Naive thymus-derived CD8-positive, alpha-beta T cell (primary cell): ENCODE data around the gene PTGES2. TPM values are rescaled to one million over a fixed set of nuclear protein-coding genes. Genes with fewer than 3 reads are reported as not detected.
"Not testable (repeated sequence)": the region's sequence is repeated elsewhere in the genome, so short reads cannot be mapped to it uniquely, and the experiment has no call there.

Source experiments
- ATAC-seq, 2 donors: fragments of 150-1000 bp; cut with Tn5 transposase in 1 of 2; sonication (Bioruptor Pico), chemical (Tn5 transposase) in 1 of 2; 1 replicate in 1 of 2; 2 replicates in 1 of 2; pipeline ENCODE4 v1.10.0; 2021; ENCODE audit warnings: mild to moderate bottlenecking in 2 of 2, moderate library complexity in 2 of 2
- POLR2A ChIA-PET: fragments of 350-600 bp; sonication (Branson Sonifier 250); formaldehyde crosslinking; loops from one replicate; lab custom pipeline; 2021; ENCODE audit warnings: antibody characterized with exemption; lab: Charles Lee
- DNase-seq, 10 donors: peaks; one replicate each; pipeline versions ENCODE4 v3.0.0 to v3.0.0-alpha.2; 2020 to 2022
- H3K27ac Mint-ChIP-seq, 10 donors: one replicate each; pipeline ENCODE4 v1.8.0; 2020 to 2022; ENCODE audit warnings: mild to moderate bottlenecking in 10 of 10, mixed read lengths in 10 of 10, moderate library complexity in 4 of 10, inconsistent platforms in 1 of 10
- H3K27me3 Mint-ChIP-seq, 5 donors: one replicate each; pipeline ENCODE4 v1.8.0; 2021 to 2022; ENCODE audit warnings: mixed read lengths in 5 of 5
- H3K36me3 Mint-ChIP-seq, 3 donors: one replicate each; pipeline ENCODE4 v1.8.0; 2020 to 2022; ENCODE audit warnings: mixed read lengths in 3 of 3, mild to moderate bottlenecking in 2 of 3, inconsistent platforms in 1 of 3
- H3K4me1 Mint-ChIP-seq, 4 donors: one replicate each; pipeline ENCODE4 v1.8.0; 2021 to 2022; ENCODE audit warnings: mixed read lengths in 4 of 4
- H3K4me3 Mint-ChIP-seq, 10 donors: one replicate each; pipeline ENCODE4 v1.8.0; 2020 to 2022; ENCODE audit warnings: mild to moderate bottlenecking in 10 of 10, mixed read lengths in 10 of 10, moderate library complexity in 6 of 10, inconsistent platforms in 1 of 10
- H3K9me3 Mint-ChIP-seq, 9 donors: one replicate each; pipeline ENCODE4 v1.8.0; 2020 to 2022; ENCODE audit warnings: mixed read lengths in 9 of 9, mild to moderate bottlenecking in 3 of 9, inconsistent platforms in 1 of 9, moderate library complexity in 1 of 9
- polyA plus RNA-seq, 3 donors: library from polyadenylated mRNA; unstranded; fragments of 300-500 nt; fragmentation: Illumina TruSeq; gene quantifications; one replicate each; pipeline ENCODE4 v1.2.3, GENCODE V29; 2021
- total RNA-seq, 8 experiments: library from RNA in 2 of 8; stranded (reverse) in 2 of 8; gene quantifications; one replicate each; pipeline ENCODE4 v1.2.3 and lab custom pipeline; 2021 to 2026

PTGES2 gene
- total and polyA plus RNA-seq, 5 experiments from 2014 or later: 28.9 to 75.6 (median 49.8) TPM

- POLR2A ChIA-PET: interaction anchor here (1.2 to 1.3 kb wide), 2 partner anchors 14 to 19 kb away, joined by 3 read pairs; no protein-coding TSS in a partner anchor
Observed at GRCh38 chr9:128142596-128142995, 15.1 kb upstream of the PTGES2 start.

GRCh38 chr9:128142061-128142460 lies 14.5 kb upstream of the PTGES2 start:
- Mint-ChIP-seq H3K27me3 (no peaks in the 10 kb centered on the region), H3K4me3 (peak overlapping the region in 5 of 10 donors; percentile 13 to 59 (median 33)), H3K9me3 (no peaks in the 10 kb centered on the region), H3K4me1 (peaks cover 9 to 12% (median 11%) of the 10 kb centered on the region in 4 donors), H3K36me3 (no peaks in the 10 kb centered on the region), H3K27ac (peak overlapping the region in 6 of 10 donors; percentile 6 to 91 (median 76))
- ATAC-seq (peak; percentile 41 to 77), DNase-seq (peak in 1 of 10 donors; percentile 31)
- POLR2A ChIA-PET: interaction anchor here (0.6 to 1.3 kb wide), 2 partner anchors 19 to 20 kb away, joined by 3 read pairs; no protein-coding TSS in a partner anchor

More at GRCh38 chr9:128142596-128142995, 15.1 kb upstream of the PTGES2 start:
- ATAC-seq (no peak), DNase-seq (peak in 1 of 10 donors; percentile 61)
- no peak overlapping the region for H3K4me3 Mint-ChIP-seq
- H3K4me1 Mint-ChIP-seq: peaks cover 9 to 12% (median 11%) of the 10 kb centered on the region in 4 donors
- no peaks in the 10 kb centered on the region for H3K9me3 Mint-ChIP-seq
- no peaks in the 10 kb centered on the region for H3K27me3 Mint-ChIP-seq
- peak overlapping the region in 2 of 10 donors; percentile 38 to 83 for H3K27ac Mint-ChIP-seq
- H3K36me3 Mint-ChIP-seq: no peaks in the 10 kb centered on the region

GRCh38 chr9:128141604-128142003 lies 14.1 kb upstream of the PTGES2 start:
- H3K27ac Mint-ChIP-seq: peak overlapping the region in 3 of 10 donors; percentile 6 to 91 (median 68)
- H3K9me3 Mint-ChIP-seq: no peaks in the 10 kb centered on the region
- H3K27me3 Mint-ChIP-seq: no peaks in the 10 kb centered on the region
- POLR2A ChIA-PET: interaction anchor here (0.6 kb wide), 1 partner anchor 20 kb away, joined by 3 read pairs; no protein-coding TSS in a partner anchor
- peak in 1 of 10 donors; percentile 0 for DNase-seq
- no peaks in the 10 kb centered on the region for H3K36me3 Mint-ChIP-seq
- no peak for ATAC-seq
- H3K4me1 Mint-ChIP-seq: peaks cover 10 to 12% (median 11%) of the 10 kb centered on the region in 4 donors
- peak overlapping the region in 1 of 10 donors; percentile 33 for H3K4me3 Mint-ChIP-seq

GRCh38 chr9:128139621-128140020 lies 12.1 kb upstream of the PTGES2 start:
- no peaks in the 10 kb centered on the region for H3K27me3 Mint-ChIP-seq
- ATAC-seq (no peak), DNase-seq (peak in 1 of 10 donors; percentile 38)
- no peak overlapping the region for H3K27ac Mint-ChIP-seq
- no peak overlapping the region for H3K4me3 Mint-ChIP-seq
- no peaks in the 10 kb centered on the region for H3K9me3 Mint-ChIP-seq
- no peaks in the 10 kb centered on the region for H3K36me3 Mint-ChIP-seq
- H3K4me1 Mint-ChIP-seq: peaks cover 10 to 18% (median 12%) of the 10 kb centered on the region in 4 donors
- POLR2A ChIA-PET: no interaction called here

- no peak overlapping the region for H3K27ac Mint-ChIP-seq
- POLR2A ChIA-PET: no interaction called here
Observed at GRCh38 chr9:128138001-128138400, 10.5 kb upstream of the PTGES2 start.

GRCh38 chr9:128136816-128137793 lies 9.6 kb upstream of the PTGES2 start:
- H3K27me3 Mint-ChIP-seq: peaks cover 0 to 6% (median 0%) of the 10 kb centered on the region in 5 donors
- DNase-seq: peak in 1 of 10 donors; percentile 37
- POLR2A ChIA-PET: interaction anchor here (0.6 kb wide), 1 partner anchor 39 kb away, joined by 4 read pairs; no protein-coding TSS in a partner anchor
- ATAC-seq: no peak
- H3K4me1 Mint-ChIP-seq: peaks cover 3 to 10% (median 7%) of the 10 kb centered on the region in 4 donors
- H3K9me3 Mint-ChIP-seq: no peaks in the 10 kb centered on the region
- H3K4me3 Mint-ChIP-seq: no peak overlapping the region
- H3K27ac Mint-ChIP-seq: peak overlapping the region in 1 of 10 donors; percentile 87
- H3K36me3 Mint-ChIP-seq: no peaks in the 10 kb centered on the region

More at GRCh38 chr9:128138001-128138400, 10.5 kb upstream of the PTGES2 start:
- peaks cover 0 to 5% (median 0%) of the 10 kb centered on the region in 5 donors for H3K27me3 Mint-ChIP-seq
- H3K36me3 Mint-ChIP-seq: no peaks in the 10 kb centered on the region
- no peak for ATAC-seq
- peaks cover 5 to 13% (median 9%) of the 10 kb centered on the region in 4 donors for H3K4me1 Mint-ChIP-seq
- H3K9me3 Mint-ChIP-seq: no peaks in the 10 kb centered on the region
- peak in 1 of 10 donors; percentile 16 for DNase-seq
- H3K4me3 Mint-ChIP-seq: peak overlapping the region in 1 of 10 donors; percentile 30

GRCh38 chr9:128135561-128135960 lies 8.0 kb upstream of the PTGES2 start:
- H3K4me1 Mint-ChIP-seq, ATAC-seq, H3K9me3 Mint-ChIP-seq, H3K36me3 Mint-ChIP-seq, H3K27me3 Mint-ChIP-seq, H3K4me3 Mint-ChIP-seq, POLR2A ChIA-PET: not testable (repeated sequence)
- H3K27ac Mint-ChIP-seq: peak overlapping the region in 1 of 10 donors; percentile 31
- DNase-seq: peak in 1 of 10 donors; percentile 32

- H3K9me3 Mint-ChIP-seq, POLR2A ChIA-PET, ATAC-seq, H3K27ac Mint-ChIP-seq, H3K4me3 Mint-ChIP-seq, H3K36me3 Mint-ChIP-seq, H3K27me3 Mint-ChIP-seq: not testable (repeated sequence)
- H3K4me1 Mint-ChIP-seq: peaks cover 13 to 23% (median 19%) of the 10 kb centered on the region in 4 donors
- DNase-seq: peak in 1 of 10 donors; percentile 1
Observed at GRCh38 chr9:128132139-128132538, 4.6 kb upstream of the PTGES2 start.

GRCh38 chr9:128131346-128131745 lies 3.8 kb upstream of the PTGES2 start:
- peak in 1 of 10 donors; percentile 40 for DNase-seq
- peaks cover 13 to 27% (median 20%) of the 10 kb centered on the region in 4 donors for H3K4me1 Mint-ChIP-seq
- H3K36me3 Mint-ChIP-seq, H3K27ac Mint-ChIP-seq, POLR2A ChIA-PET, H3K4me3 Mint-ChIP-seq, ATAC-seq, H3K9me3 Mint-ChIP-seq, H3K27me3 Mint-ChIP-seq: not testable (repeated sequence)

- DNase-seq: peak in 1 of 10 donors; percentile 43
- POLR2A ChIA-PET, H3K36me3 Mint-ChIP-seq, H3K4me3 Mint-ChIP-seq, H3K9me3 Mint-ChIP-seq, H3K27ac Mint-ChIP-seq, H3K27me3 Mint-ChIP-seq, ATAC-seq: not testable (repeated sequence)
- H3K4me1 Mint-ChIP-seq: peaks cover 15 to 34% (median 25%) of the 10 kb centered on the region in 4 donors
Observed at GRCh38 chr9:128130651-128131050, 3.1 kb upstream of the PTGES2 start.

GRCh38 chr9:128129976-128130590 lies 2.6 kb upstream of the PTGES2 start:
- DNase-seq: peak in 9 of 10 donors; percentile 20 to 51 (median 35)
- H3K27me3 Mint-ChIP-seq, H3K36me3 Mint-ChIP-seq, H3K9me3 Mint-ChIP-seq, ATAC-seq, POLR2A ChIA-PET: not testable (repeated sequence)
- Mint-ChIP-seq H3K4me1 (peaks cover 18 to 39% (median 30%) of the 10 kb centered on the region in 4 donors), H3K27ac (peak overlapping the region in 8 of 10 donors; percentile 29 to 99 (median 72)), H3K4me3 (peak overlapping the region; percentile 38 to 99 (median 88))
